ENCODE data around the gene APOL5. TPM values are rescaled to one million over a fixed set of nuclear protein-coding genes. Genes with fewer than 3 reads are reported as not detected.
"Not testable (repeated sequence)": the region's sequence is repeated elsewhere in the genome, so short reads cannot be mapped to it uniquely, and the experiment has no call there.

The APOL5 gene
- total and polyA plus RNA-seq, 4 donors: 0.43 TPM; not detected in 3

DNA sequence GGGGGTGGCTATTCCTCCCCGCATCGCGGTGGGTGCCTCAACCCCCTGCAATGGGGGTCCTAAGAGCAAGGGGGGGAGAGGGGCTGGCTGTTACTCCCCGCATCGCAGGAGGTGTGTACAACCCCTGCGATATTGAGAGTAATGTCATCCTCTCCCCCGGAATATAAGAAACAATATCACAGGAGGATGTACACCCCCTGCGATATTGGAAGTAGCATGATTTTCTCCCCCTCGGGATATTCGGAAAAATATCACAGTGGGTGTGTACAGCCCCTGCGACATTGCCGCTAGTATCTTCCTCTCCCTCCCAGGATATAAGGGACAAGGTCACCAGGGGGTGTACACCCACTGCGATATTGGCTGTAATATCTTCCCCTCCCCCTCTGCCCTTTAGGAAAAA lies 22.5 kb upstream of the APOL5 start (continued):
- TF ChIP-seq CTCF (IDR thresholded peaks at IDR 0.05; ENCODE audit: low read depth, low read length, missing input control): no peak
- no peak for TF ChIP-seq MAX (IDR thresholded peaks at IDR 0.05)

GRCh38 chr22:35697142-35697541 lies 20.5 kb upstream of the APOL5 start:
- Histone ChIP-seq H3K4me1 (ENCODE audit: control insufficient read depth in 4 of 4, insufficient read depth in 4 of 4, low read length in 3 of 4) (no peaks in the 10 kb centered on the region), H3K9ac (ENCODE audit: low read depth in 1 of 2, low read length in 2 of 2) (no peak overlapping the region), H3K4me3 (ENCODE audit: low read depth in 1 of 3, low read length in 3 of 3) (no peak overlapping the region), H3K27ac (ENCODE audit: low read depth in 1 of 2, low read length in 2 of 2) (no peak overlapping the region), H3K27me3 (ENCODE audit: control insufficient read depth in 4 of 4, insufficient read depth in 4 of 4, low read length in 3 of 4) (no peaks in the 10 kb centered on the region), H3K9me3 (ENCODE audit: control insufficient read depth in 4 of 4, low read length in 3 of 4) (no peaks in the 10 kb centered on the region), H3K36me3 (ENCODE audit: control insufficient read depth in 4 of 4, insufficient read depth in 3 of 4, low read depth in 1 of 4, low read length in 3 of 4) (no peaks in the 10 kb centered on the region)
- DNase-seq (ENCODE audit: low spot score): no peak
- WGBS: 79% methylated on average over 14 of the region's 14 CpGs
- TF ChIP-seq JUND (IDR thresholded peaks at IDR 0.05) (no peak), YY1 (IDR thresholded peaks at IDR 0.05) (no peak), MAX (IDR thresholded peaks at IDR 0.05) (no peak), HNF4G (IDR thresholded peaks at IDR 0.05) (no peak), NR2F2 (IDR thresholded peaks at IDR 0.05) (no peak), RAD21 (IDR thresholded peaks at IDR 0.05) (no peak), CTCF (IDR thresholded peaks at IDR 0.05; ENCODE audit: low read depth, low read length, missing input control) (no peak), ZBTB33 (IDR thresholded peaks at IDR 0.05) (no peak), TAF1 (conservative IDR thresholded peaks at IDR 0.05) (no peak), REST (IDR thresholded peaks at IDR 0.05) (no peak), EGR1 (IDR thresholded peaks at IDR 0.05; ENCODE audit: low read depth in 2 of 2) (no peak), RXRA (IDR thresholded peaks at IDR 0.05) (no peak), HNF4A (conservative IDR thresholded peaks at IDR 0.05) (no peak), SP1 (IDR thresholded peaks at IDR 0.05) (no peak)

DNA sequence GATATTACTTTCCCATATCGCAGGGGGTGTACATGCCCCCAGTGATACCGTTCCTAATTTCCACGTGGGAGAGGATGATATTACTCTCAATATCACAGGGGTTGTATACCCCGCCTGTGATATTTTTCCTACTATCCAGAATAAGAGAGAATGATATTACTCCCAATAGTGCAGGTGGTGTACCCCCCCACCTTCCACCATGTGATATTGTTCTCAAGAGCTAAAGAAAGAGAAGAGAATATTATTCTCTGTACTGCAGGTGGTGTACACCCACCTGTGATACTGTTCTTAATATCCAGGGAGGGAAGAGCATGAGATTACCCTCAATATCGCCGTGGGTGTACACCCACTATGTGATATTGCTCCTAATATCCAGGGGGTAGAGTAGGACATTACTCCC lies 17.8 kb upstream of the APOL5 start:
- 77% methylated on average over 4 of the region's 6 CpGs for WGBS
- not testable (repeated sequence) for H3K4me1 ChIP-seq (ENCODE audit: control insufficient read depth in 4 of 4, insufficient read depth in 4 of 4, low read length in 3 of 4); DNase-seq (ENCODE audit: low spot score); H3K27ac ChIP-seq (ENCODE audit: low read depth in 1 of 2, low read length in 2 of 2); H3K9ac ChIP-seq (ENCODE audit: low read depth in 1 of 2, low read length in 2 of 2); H3K9me3 ChIP-seq (ENCODE audit: control insufficient read depth in 4 of 4, low read length in 3 of 4); H3K36me3 ChIP-seq (ENCODE audit: control insufficient read depth in 4 of 4, insufficient read depth in 3 of 4, low read depth in 1 of 4, low read length in 3 of 4); H3K27me3 ChIP-seq (ENCODE audit: control insufficient read depth in 4 of 4, insufficient read depth in 4 of 4, low read length in 3 of 4); H3K4me3 ChIP-seq (ENCODE audit: low read depth in 1 of 3, low read length in 3 of 3)
